HG03139 (cell line): ENCODE results near the gene TSSK2.

Experiments
- ATAC-seq: cut with Tn5 transposase; IDR thresholded peaks from one replicate; pipeline ENCODE4 v1.9.1; 2021; ENCODE audit not compliant: unreplicated experiment

Gene TSSK2

GRCh38 chr22:19124377-19124776, 6.7 kb upstream of the TSSK2 start:
- no peak for ATAC-seq

GRCh38 chr22:19125011-19125410, 6.1 kb upstream of the TSSK2 start:
- no peak for ATAC-seq

- no peak for ATAC-seq
Measured at GRCh38 chr22:19125474-19126308, 5.4 kb upstream of the TSSK2 start.

GRCh38 chr22:19126309-19127273, 4.5 kb upstream of the TSSK2 start:
- ATAC-seq: no peak

GRCh38 chr22:19127329-19128008, 3.6 kb upstream of the TSSK2 start:
- ATAC-seq: no peak

GRCh38 chr22:19128009-19128401, 3.1 kb upstream of the TSSK2 start:
- no peak for ATAC-seq

GRCh38 chr22:19128946-19129727, 2.0 kb upstream of the TSSK2 start:
- no peak for ATAC-seq

GRCh38 chr22:19129871-19130270, 1.2 kb upstream of the TSSK2 start:
- ATAC-seq: no peak

- no peak for ATAC-seq
Measured at GRCh38 chr22:19131685-19132015, 542 bp downstream of the TSSK2 start.

GRCh38 chr22:19132153-19132552, 1.0 kb downstream of the TSSK2 start:
- ATAC-seq: no peak

GRCh38 chr22:19132693-19133400, 1.7 kb downstream of the TSSK2 start:
- ATAC-seq: no peak

- no peak for ATAC-seq
Measured at GRCh38 chr22:19133561-19133960, 2.5 kb downstream of the TSSK2 start.

GRCh38 chr22:19134176-19134831, 3.2 kb downstream of the TSSK2 start:
- ATAC-seq: no peak

GRCh38 chr22:19134874-19135273, 3.8 kb downstream of the TSSK2 start:
- ATAC-seq: no peak

GRCh38 chr22:19136915-19137314, 5.8 kb downstream of the TSSK2 start:
- no peak for ATAC-seq

- no peak for ATAC-seq
Measured at GRCh38 chr22:19137384-19138216, 6.5 kb downstream of the TSSK2 start.

GRCh38 chr22:19138217-19139000, 7.3 kb downstream of the TSSK2 start:
- ATAC-seq: no peak

- no peak for ATAC-seq
Measured at GRCh38 chr22:19139001-19139356, 7.9 kb downstream of the TSSK2 start.
